IPS DF 6.9 (cell line): ENCODE results near the gene HARS1.
"Not testable (repeated sequence)": the region's sequence is repeated elsewhere in the genome, so short reads cannot be mapped to it uniquely, and the experiment has no call there.

Experiments
- DNase-seq: peaks from one replicate; pipeline ENCODE4 v3.0.0-alpha.2; 2013; ENCODE audit warnings: low read depth, low spot score
- H3K27ac ChIP-seq: one replicate; pipeline ENCODE4 v1.5.1; 2013; ENCODE audit warnings: low read length, control low read depth
- H3K27me3 ChIP-seq: 2 replicates; pipeline ENCODE4 v1.6.1; 2013; ENCODE audit warnings: mild to moderate bottlenecking, low read length; ENCODE audit not compliant: control insufficient read depth, insufficient read depth
- H3K36me3 ChIP-seq: 2 replicates; pipeline ENCODE4 v1.6.1; 2013; ENCODE audit warnings: low read length; ENCODE audit not compliant: control insufficient read depth, insufficient read depth
- H3K4me1 ChIP-seq: 2 replicates; pipeline ENCODE4 v1.6.1; 2013; ENCODE audit warnings: low read length; ENCODE audit not compliant: control insufficient read depth, insufficient read depth
- H3K4me3 ChIP-seq: 2 replicates; pipeline ENCODE4 v1.5.1; 2013; ENCODE audit warnings: mild to moderate bottlenecking, low read length
- H3K9me3 ChIP-seq: 2 replicates; pipeline ENCODE4 v1.6.1; 2013; ENCODE audit warnings: low read length, inconsistent platforms; ENCODE audit not compliant: control insufficient read depth, insufficient read depth
- WGBS: extraction: QIAGEN DNeasy Blood & Tissue Kit; methylation state at CpG from one replicate; pipeline ENCODE4 v1.1.7; 2013; ENCODE audit warnings: mixed read lengths, missing lambda C conversion rate; ENCODE audit not compliant: insufficient read length, insufficient coverage; 5-methylcytosine and 5-hydroxymethylcytosine counted together

HARS1 gene

DNA sequence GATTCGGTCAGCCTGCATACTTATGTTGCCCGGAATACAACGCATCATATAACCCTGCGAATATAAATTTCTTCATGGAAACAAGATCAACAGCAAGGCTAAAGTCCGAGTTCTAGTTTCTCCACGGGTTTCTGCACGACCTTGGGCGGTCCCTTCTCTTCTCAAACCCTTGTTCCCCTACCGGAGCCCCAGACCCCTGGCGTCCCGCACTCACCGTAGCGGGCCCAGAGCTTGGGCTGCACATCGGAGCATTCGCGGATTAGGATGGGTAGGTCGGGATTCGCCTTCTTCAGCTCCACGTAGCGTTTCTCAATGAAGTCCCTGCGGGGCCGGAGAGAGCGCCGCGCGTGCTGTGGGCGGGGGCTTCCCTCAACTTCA, 44.1 kb downstream of the HARS1 start:
- Histone ChIP-seq H3K27me3 (no peaks in the 10 kb centered on the region), H3K36me3 (peaks cover 12% of the 10 kb centered on the region), H3K27ac (no peak overlapping the region), H3K9me3 (no peaks in the 10 kb centered on the region), H3K4me3 (peak overlapping the region; percentile 81), H3K4me1 (no peaks in the 10 kb centered on the region)
- no peak for DNase-seq
- no CpG with 5 or more reads among the region's 27 CpGs for WGBS

DNA sequence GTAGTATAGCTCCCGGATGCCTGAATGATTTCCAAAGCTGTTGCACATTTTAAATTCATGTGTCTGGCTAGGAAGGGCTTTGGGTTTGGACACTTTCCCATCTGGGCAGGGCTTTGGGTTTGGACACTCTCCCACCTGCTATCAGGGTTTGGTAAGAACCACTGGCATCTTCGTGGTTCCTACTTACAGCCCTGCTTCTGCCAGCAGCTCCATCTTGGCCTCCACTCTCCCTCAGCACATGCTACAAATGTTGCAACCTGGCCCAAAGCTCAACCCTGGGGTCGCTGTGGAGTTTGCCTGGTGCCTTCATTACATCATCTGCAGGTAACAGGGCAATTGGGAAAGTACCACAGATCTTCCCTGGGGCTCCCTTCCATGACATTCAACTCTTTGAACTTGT, 48.5 kb downstream of the HARS1 start:
- H3K27me3 ChIP-seq, result no peaks in the 10 kb centered on the region
- peaks cover 12% of the 10 kb centered on the region for H3K36me3 ChIP-seq
- H3K27ac ChIP-seq, result no peak overlapping the region
- no peak overlapping the region for H3K4me3 ChIP-seq
- no peaks in the 10 kb centered on the region for H3K9me3 ChIP-seq
- no peaks in the 10 kb centered on the region for H3K4me1 ChIP-seq
- DNase-seq, result no peak
- no CpG with 5 or more reads among the region's 3 CpGs for WGBS

DNA sequence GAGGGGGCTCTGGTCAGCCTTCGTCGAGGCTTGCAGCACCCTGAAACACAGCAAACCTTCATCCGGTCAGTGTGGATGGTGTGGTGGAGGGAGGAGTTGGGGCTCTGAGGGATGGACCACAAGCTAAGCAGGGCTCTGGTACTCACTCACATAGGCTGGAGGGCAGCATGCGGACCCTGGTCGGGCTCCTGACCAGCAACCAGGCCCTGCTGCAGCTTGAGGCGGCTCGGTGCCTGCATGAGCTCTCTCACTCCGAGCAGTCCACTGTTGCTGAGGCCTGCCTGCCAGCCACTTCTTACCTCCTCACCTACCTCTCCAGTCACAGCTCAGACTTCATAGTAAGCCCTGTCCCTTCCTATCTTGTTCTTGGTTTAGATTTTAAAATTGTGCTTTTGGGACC, 49.5 kb downstream of the HARS1 start:
- Histone ChIP-seq H3K9me3 (no peaks in the 10 kb centered on the region), H3K4me1 (no peaks in the 10 kb centered on the region), H3K4me3 (no peak overlapping the region), H3K27ac (no peak overlapping the region), H3K27me3 (no peaks in the 10 kb centered on the region), H3K36me3 (peaks cover 12% of the 10 kb centered on the region)
- DNase-seq, result no peak
- WGBS, result no CpG with 5 or more reads among the region's 8 CpGs

DNA sequence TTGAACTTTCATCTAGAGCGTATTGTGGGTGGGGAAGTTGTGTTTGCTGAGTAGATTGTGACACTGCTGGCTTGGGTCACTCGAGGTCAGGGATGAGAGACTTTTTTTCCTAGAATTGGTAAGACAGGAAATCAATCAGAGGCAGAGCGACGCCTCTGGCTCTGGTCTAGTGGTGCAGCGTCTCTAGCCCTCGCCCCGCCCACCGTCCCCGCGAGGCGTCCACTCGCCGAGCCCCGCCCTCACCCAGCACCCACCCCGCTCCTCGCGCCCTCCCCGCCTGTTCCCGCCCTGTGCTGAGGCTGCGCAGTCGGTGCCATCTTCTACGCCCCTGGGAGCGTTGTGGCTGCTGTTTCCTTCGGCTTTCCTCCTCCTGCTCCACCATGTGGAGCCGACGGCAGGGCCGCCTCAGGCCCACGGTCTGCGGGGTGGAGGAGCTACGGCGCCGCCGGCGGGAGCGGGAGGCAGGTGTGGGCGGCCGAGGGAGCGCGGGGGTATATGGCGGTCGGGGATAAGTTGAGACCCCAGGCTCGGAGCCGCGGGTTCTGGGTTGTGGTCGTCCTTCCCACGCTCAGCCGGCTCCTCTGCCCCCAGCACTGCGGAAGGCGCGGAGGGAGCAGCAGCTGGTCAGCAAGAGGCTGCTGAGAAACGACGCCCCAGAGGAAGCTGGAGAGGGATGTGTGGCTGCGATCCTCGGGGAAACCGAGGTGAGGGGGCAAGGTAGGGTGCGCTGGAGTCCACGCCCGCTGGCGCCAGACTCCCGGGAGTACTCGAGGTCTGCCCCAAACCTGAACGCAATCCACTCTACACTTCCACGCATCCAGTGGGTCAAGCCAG, 51.8 kb downstream of the HARS1 start, which contains the start of gene TMCO6:
TMCO6 (plus strand) TSS at position 304 of the 834 bp plus-strand sequence; CDS start at position 381, 77 bp downstream.
- no CpG with 5 or more reads among the region's 63 CpGs for WGBS

DNA sequence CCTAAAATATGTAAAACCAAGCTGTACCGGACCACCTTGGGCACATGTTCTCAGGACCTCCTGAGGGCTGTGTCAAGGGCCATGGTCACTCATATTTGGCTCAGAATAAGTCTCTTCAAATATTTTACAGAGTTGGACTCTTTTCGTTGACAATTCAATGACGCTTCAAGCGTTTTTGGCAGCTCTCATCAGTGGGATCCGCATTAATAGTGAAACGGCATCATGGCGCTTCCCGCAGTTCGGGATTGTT, 52.3 kb downstream of the HARS1 start:
- H3K27me3 ChIP-seq, H3K4me3 ChIP-seq, H3K36me3 ChIP-seq, H3K27ac ChIP-seq, H3K9me3 ChIP-seq, H3K4me1 ChIP-seq, DNase-seq: not testable (repeated sequence)
- WGBS, result no CpG with 5 or more reads among the region's 9 CpGs

More for the DNA sequence above, 51.8 kb downstream of the HARS1 start, which contains the start of gene TMCO6:
- Histone ChIP-seq H3K4me1 (no peaks in the 10 kb centered on the region), H3K36me3 (peaks cover 6% of the 10 kb centered on the region), H3K4me3 (peak within 1 kb of the TSS; percentile 85), H3K27ac (no peak within 1 kb of the TSS), H3K9me3 (no peaks in the 10 kb centered on the region), H3K27me3 (no peaks in the 10 kb centered on the region)
- DNase-seq, result peak; percentile 68

DNA sequence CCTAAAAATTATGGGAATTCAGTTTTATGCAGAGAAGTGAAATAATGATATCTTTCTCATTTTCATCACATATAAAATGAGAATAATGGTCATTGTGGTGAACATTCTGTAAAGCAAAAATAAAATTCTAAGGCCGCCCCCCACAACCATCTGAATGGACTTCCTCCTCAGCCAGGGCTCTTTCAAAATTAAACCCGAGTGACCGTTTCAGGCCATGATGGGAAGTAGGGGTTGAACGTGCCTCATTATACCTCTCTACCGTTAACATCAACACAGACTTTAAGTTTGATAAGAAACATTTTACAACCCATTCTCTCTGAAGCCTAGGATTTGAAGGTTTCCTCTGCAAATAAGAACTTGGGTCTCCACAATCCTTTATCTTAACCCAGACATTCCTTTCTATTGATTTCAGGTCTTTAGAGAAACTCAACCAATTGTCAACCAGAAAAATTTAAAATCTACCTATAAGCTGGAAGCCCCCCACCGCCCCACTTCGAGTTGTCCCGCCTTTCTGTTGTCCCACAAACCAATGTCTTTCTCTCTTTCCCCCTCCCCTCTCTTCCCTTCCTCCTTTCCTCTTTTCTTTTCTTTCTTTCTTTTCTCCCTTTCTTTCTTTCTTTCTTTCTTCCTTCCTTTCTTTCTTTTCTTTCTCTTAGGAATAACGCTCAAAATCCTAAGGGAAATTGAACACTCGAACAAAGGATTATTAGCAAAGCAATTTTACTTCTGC, 53.6 kb downstream of the HARS1 start:
- H3K4me3 ChIP-seq, result no peak overlapping the region
- no peak overlapping the region for H3K27ac ChIP-seq
- no peaks in the 10 kb centered on the region for H3K36me3 ChIP-seq
- H3K9me3 ChIP-seq, result no peaks in the 10 kb centered on the region
- peaks cover 9% of the 10 kb centered on the region; the same call in 1 of the 2 replicates for H3K27me3 ChIP-seq
- no CpG with 5 or more reads among the region's 10 CpGs for WGBS
- H3K4me1 ChIP-seq, result no peaks in the 10 kb centered on the region
- no peak for DNase-seq

DNA sequence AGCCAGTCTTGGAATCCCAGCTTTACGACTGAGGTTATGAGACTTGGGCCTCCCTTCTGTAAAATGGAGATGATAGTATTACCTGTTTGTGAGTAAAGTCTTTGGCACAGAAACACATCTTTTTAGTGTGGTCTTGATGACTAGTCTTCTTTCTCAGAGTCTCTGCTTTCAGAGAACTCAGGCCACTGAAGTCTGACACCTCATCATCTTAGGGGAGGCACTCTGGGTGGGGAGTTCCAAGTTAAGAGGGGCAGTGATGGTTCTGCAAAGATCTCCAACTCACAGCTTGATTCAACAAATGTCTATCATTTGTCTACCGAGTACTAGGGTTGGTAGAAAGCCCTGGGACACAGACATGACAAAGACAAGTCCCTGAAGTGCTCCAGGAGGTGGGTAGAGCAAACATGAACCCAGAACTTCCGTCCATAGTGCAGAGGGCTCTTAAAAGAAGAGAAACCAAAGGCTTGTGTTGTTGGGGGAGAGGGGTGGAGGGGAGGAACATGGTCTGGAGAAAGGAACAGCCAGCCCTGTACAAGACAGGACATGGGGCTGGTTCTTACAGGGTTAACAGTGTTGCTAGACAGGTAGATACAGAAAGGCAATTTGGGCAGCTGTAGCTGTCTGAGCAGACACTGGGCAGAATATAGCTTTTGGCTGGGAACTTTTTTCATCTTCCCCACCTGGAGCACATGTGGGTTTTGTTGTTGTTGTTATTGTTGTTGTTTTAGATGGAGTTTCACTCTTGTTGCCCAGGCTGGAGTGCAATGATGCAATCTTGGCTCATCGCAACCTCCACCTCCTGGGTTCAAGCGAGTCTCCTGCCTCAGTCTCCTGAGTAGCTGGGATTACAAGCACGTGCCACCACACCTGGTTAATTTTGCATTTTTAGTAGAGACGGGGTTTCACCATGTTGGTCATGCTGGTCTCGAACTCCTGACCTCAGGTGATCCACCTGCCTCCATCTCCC, 55.6 kb downstream of the HARS1 start:
- no peak for DNase-seq
- no peak overlapping the region for H3K27ac ChIP-seq
- H3K4me1 ChIP-seq, result no peaks in the 10 kb centered on the region
- H3K36me3 ChIP-seq, result no peaks in the 10 kb centered on the region
- no peak overlapping the region for H3K4me3 ChIP-seq
- no peaks in the 10 kb centered on the region for H3K9me3 ChIP-seq
- peaks cover 28% of the 10 kb centered on the region for H3K27me3 ChIP-seq
- no CpG with 5 or more reads among the region's 8 CpGs for WGBS

DNA sequence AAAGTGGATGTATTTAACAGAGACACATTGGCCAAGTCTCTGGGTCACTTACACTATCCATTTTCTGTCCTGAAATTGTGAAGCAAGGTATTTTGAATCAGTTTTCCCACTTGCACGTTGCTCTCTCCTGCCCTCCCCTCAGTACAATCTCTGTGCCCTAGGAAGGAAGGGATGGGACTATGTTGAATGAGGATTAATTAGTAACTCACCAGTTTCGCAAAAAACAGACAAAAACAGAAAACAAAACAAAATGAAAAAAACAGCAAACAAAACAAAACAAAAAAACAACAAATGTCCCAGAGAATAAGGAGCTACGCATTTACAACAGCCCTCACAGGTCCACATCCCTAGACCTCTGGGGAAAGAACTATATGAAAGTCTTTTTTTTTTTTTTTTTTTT, 57.1 kb downstream of the HARS1 start:
- H3K4me1 ChIP-seq, result no peaks in the 10 kb centered on the region
- H3K36me3 ChIP-seq, result no peaks in the 10 kb centered on the region
- DNase-seq, result no peak
- no peak overlapping the region for H3K4me3 ChIP-seq
- H3K27ac ChIP-seq, result no peak overlapping the region
- no CpG with 5 or more reads among the region's 3 CpGs for WGBS
- H3K27me3 ChIP-seq, result peaks cover 29% of the 10 kb centered on the region
- H3K9me3 ChIP-seq, result no peaks in the 10 kb centered on the region

DNA sequence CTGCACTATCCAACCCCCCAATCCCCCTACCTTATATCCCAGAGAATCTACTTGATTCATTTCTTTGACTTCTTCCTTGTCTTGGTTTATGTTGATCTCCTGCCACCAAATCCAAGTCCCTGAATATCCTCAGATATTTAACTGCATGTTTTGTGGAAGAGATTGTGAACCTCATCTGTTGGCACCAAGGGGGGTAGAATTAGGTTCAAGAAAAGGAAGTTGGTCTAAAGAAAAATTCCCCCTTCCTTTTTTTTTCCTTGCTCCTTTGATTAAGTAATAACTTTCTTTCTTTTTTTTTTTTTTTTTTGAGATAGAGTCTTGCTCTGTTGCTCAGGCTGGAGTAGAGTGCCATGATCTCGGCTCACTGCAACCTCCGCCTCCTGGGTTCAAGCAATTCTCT, 57.7 kb downstream of the HARS1 start:
- H3K27ac ChIP-seq, result no peak overlapping the region
- no peaks in the 10 kb centered on the region for H3K9me3 ChIP-seq
- H3K27me3 ChIP-seq, result peaks cover 29% of the 10 kb centered on the region
- no peaks in the 10 kb centered on the region for H3K36me3 ChIP-seq
- no peak overlapping the region for H3K4me3 ChIP-seq
- no peaks in the 10 kb centered on the region for H3K4me1 ChIP-seq
- no peak for DNase-seq
- no CpG with 5 or more reads among the region's 2 CpGs for WGBS

DNA sequence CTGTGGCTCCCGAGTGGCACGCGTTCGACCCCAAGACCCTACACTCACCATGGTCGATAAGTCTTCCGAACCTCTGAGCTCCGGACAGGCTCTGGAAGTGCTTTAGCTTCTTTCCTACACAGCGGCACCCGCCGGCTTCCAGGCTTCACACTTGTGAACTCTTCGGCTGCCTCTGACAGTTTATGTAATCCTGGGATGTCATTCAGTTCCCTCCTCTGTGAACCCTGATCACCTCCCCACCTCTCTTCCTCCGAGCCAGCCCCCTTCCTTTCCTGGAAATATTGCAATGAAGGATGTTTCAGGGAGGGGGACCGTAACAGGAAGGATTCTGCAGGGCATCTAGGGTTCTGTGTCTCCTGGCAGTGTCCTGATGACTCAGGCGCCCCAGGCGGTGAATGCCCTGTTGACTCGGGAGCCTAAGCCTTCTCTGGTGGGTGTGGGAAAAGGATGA, 58.1 kb downstream of the HARS1 start, which contains the start of gene CD14:
CD14 (minus strand) TSS at position 155 of the 451 bp plus-strand sequence; CDS start at position 51, 104 bp downstream.
- no CpG with 5 or more reads among the region's 16 CpGs for WGBS
- H3K9me3 ChIP-seq, result no peaks in the 10 kb centered on the region
- H3K27ac ChIP-seq, result no peak within 1 kb of the TSS
- H3K4me3 ChIP-seq, result peak within 1 kb of the TSS; percentile 29; the same call in 1 of the 2 replicates
- no peaks in the 10 kb centered on the region for H3K4me1 ChIP-seq
- H3K36me3 ChIP-seq, result no peaks in the 10 kb centered on the region
- no peak for DNase-seq
- H3K27me3 ChIP-seq, result peaks cover 29% of the 10 kb centered on the region
